Caco-2 (cell line): Measurements from ENCODE around the gene EPB41. TPM values are rescaled to one million over a fixed set of nuclear protein-coding genes. Genes with fewer than 3 reads are reported as not detected.

ENCODE experiments used
- BruUV-seq: library from RNA; stranded (reverse); fragments of 400-500 nt; replicated peaks from 2 replicates; lab custom pipeline; 2021; lab: Mats Ljungman, UMichigan
- CTCF ChIA-PET: fragments of 300-600 bp; sonication (Branson Sonifier 250); formaldehyde crosslinking; loops from one replicate; lab custom pipeline; 2022; ENCODE audit warnings: antibody characterized with exemption; lab: Charles Lee
- POLR2A ChIA-PET: fragments of 300-600 bp; sonication (Branson Sonifier 250); formaldehyde crosslinking; loops from one replicate; lab custom pipeline; 2022; ENCODE audit warnings: antibody characterized with exemption; lab: Charles Lee
- DNase-seq, 2 experiments: peaks; one replicate each; pipeline versions ENCODE4 v3.0.0 to v3.0.0-alpha.2; 2020 to 2022
- H3K27me3 ChIP-seq: replicated peaks from 2 replicates; pipeline ENCODE4 v1.6.0; 2011; ENCODE audit warnings: low read length; ENCODE audit not compliant: control insufficient read depth, insufficient read depth
- H3K36me3 ChIP-seq: 2 replicates; pipeline ENCODE4 v1.5.1; 2011; ENCODE audit warnings: low read length; ENCODE audit not compliant: control insufficient read depth, insufficient read depth
- H3K4me1 ChIP-seq: fragments of 250-450 bp; sonication (Bioruptor Pico); 2 replicates; pipeline ENCODE4 v1.5.1; 2020; ENCODE audit warnings: mild to moderate bottlenecking
- H3K4me3 ChIP-seq: 2 replicates; pipeline ENCODE4 v1.5.1; 2011; ENCODE audit warnings: low read depth, mild to moderate bottlenecking, control low read depth, low read length
- H3K9me3 ChIP-seq: fragments of 250-450 bp; sonication (Bioruptor Pico); 2 replicates; pipeline ENCODE4 v1.5.1; 2020; ENCODE audit warnings: mild to moderate bottlenecking, moderate library complexity
- H3K27ac Mint-ChIP-seq: one replicate; pipeline ENCODE4 v1.8.0; 2022; ENCODE audit warnings: mixed read lengths; ENCODE audit not compliant: unreplicated experiment
- H3K27me3 Mint-ChIP-seq: one replicate; pipeline ENCODE4 v1.8.0; 2022; ENCODE audit warnings: mixed read lengths; ENCODE audit not compliant: insufficient read depth, unreplicated experiment
- H3K36me3 Mint-ChIP-seq: one replicate; pipeline ENCODE4 v1.8.0; 2022; ENCODE audit warnings: mild to moderate bottlenecking, mixed read lengths; ENCODE audit not compliant: insufficient read depth, unreplicated experiment
- H3K4me1 Mint-ChIP-seq: one replicate; pipeline ENCODE4 v1.8.0; 2022; ENCODE audit warnings: low read depth, mixed read lengths; ENCODE audit not compliant: unreplicated experiment
- H3K4me3 Mint-ChIP-seq: one replicate; pipeline ENCODE4 v1.8.0; 2022; ENCODE audit warnings: mild to moderate bottlenecking, moderate library complexity, mixed read lengths; ENCODE audit not compliant: unreplicated experiment
- H3K9me3 Mint-ChIP-seq: one replicate; pipeline ENCODE4 v1.8.0; 2022; ENCODE audit warnings: mixed read lengths; ENCODE audit not compliant: unreplicated experiment
- CTCF ChIP-seq, 2 experiments: fragments of 200-600 bp in 1 of 2; IDR thresholded peaks; 1 replicate in 1 of 2; 2 replicates in 1 of 2; pipeline versions ENCODE4 v1.5.1 to v1.8.0; 2011 to 2022; ENCODE audit warnings: antibody characterized with exemption in 1 of 2, control low read depth in 1 of 2, inconsistent platforms in 1 of 2, low read depth in 1 of 2, low read length in 1 of 2, mild to moderate bottlenecking in 1 of 2, moderate library complexity in 1 of 2; ENCODE audit not compliant: insufficient read depth in 1 of 2, severe bottlenecking in 1 of 2, unreplicated experiment in 1 of 2
- intact Hi-C: fragments of 100-400 bp; cut with micrococcal nuclease; formaldehyde crosslinking; loops from one replicate; pipeline ENCODE4 v1.10.0; 2022; ENCODE audit not compliant: unreplicated experiment
- total RNA-seq: library from RNA; stranded (reverse); gene quantifications from 2 replicates; pipeline ENCODE4 v1.2.3, GENCODE V29; 2022

Gene EPB41
- total RNA-seq, 1 experiment from 2014 or later, result 29.5 TPM

- intact Hi-C loops, result no loop called here
- BruUV-seq, result no TSS peak
These were observed 135.8 kb downstream of the EPB41 start for GRCh38 chr1:29050166-29050565.

GRCh38 chr1:29052100-29052499 is 137.7 kb downstream of the EPB41 start:
- no peaks in the 10 kb centered on the region for H3K4me1 Mint-ChIP-seq
- H3K9me3 Mint-ChIP-seq, result no peaks in the 10 kb centered on the region
- H3K4me3 Mint-ChIP-seq, result no peak overlapping the region
- Histone ChIP-seq H3K4me3 (no peak overlapping the region), H3K36me3 (no peaks in the 10 kb centered on the region), H3K9me3 (no peaks in the 10 kb centered on the region), H3K4me1 (no peaks in the 10 kb centered on the region), H3K27me3 (no peaks in the 10 kb centered on the region)
- DNase-seq, result no peak
- intact Hi-C loops, result no loop called here
- ChIA-PET CTCF (no interaction called here), POLR2A (no interaction called here)
- BruUV-seq, result no TSS peak
- no peaks in the 10 kb centered on the region for H3K27me3 Mint-ChIP-seq
- no peaks in the 10 kb centered on the region for H3K36me3 Mint-ChIP-seq
- TF ChIP-seq CTCF (IDR thresholded peaks at IDR 0.05; ENCODE audit: insufficient read depth in 1 of 2, low read depth in 1 of 2, low read length in 1 of 2, severe bottlenecking in 1 of 2, unreplicated experiment in 1 of 2), result no peak
- H3K27ac Mint-ChIP-seq, result no peak overlapping the region

More at GRCh38 chr1:29050166-29050565, 135.8 kb downstream of the EPB41 start:
- Histone ChIP-seq H3K27me3 (no peaks in the 10 kb centered on the region), H3K4me3 (no peak overlapping the region), H3K36me3 (no peaks in the 10 kb centered on the region), H3K4me1 (no peaks in the 10 kb centered on the region), H3K9me3 (no peaks in the 10 kb centered on the region)
- ChIA-PET CTCF (no interaction called here), POLR2A (no interaction called here)
- no peaks in the 10 kb centered on the region for H3K4me1 Mint-ChIP-seq
- no peak for DNase-seq
- no peak overlapping the region for H3K27ac Mint-ChIP-seq
- no peaks in the 10 kb centered on the region for H3K36me3 Mint-ChIP-seq
- no peak overlapping the region for H3K4me3 Mint-ChIP-seq
- no peaks in the 10 kb centered on the region for H3K27me3 Mint-ChIP-seq
- no peaks in the 10 kb centered on the region for H3K9me3 Mint-ChIP-seq
- TF ChIP-seq CTCF (IDR thresholded peaks at IDR 0.05; ENCODE audit: insufficient read depth in 1 of 2, low read depth in 1 of 2, low read length in 1 of 2, severe bottlenecking in 1 of 2, unreplicated experiment in 1 of 2), result no peak

- Mint-ChIP-seq H3K27ac (no peak overlapping the region), H3K4me1 (no peaks in the 10 kb centered on the region), H3K36me3 (no peaks in the 10 kb centered on the region), H3K4me3 (no peak overlapping the region), H3K9me3 (no peaks in the 10 kb centered on the region), H3K27me3 (no peaks in the 10 kb centered on the region)
- Histone ChIP-seq H3K36me3 (no peaks in the 10 kb centered on the region), H3K9me3 (no peaks in the 10 kb centered on the region), H3K4me3 (no peak overlapping the region), H3K4me1 (no peaks in the 10 kb centered on the region), H3K27me3 (no peaks in the 10 kb centered on the region)
- no peak for TF ChIP-seq CTCF (IDR thresholded peaks at IDR 0.05; ENCODE audit: insufficient read depth in 1 of 2, low read depth in 1 of 2, low read length in 1 of 2, severe bottlenecking in 1 of 2, unreplicated experiment in 1 of 2)
- intact Hi-C loops, result no loop called here
- POLR2A ChIA-PET, result no interaction called here
- no TSS peak for BruUV-seq
- CTCF ChIA-PET, result no interaction called here
- no peak for DNase-seq
These were observed 138.6 kb downstream of the EPB41 start for GRCh38 chr1:29052941-29053340.
